RCC 7860 (cell line): ENCODE data around the gene AP3B1.

ENCODE experiments used
- DNase-seq: peaks from one replicate; pipeline ENCODE4 v3.0.0-alpha.2; 2015; ENCODE audit warnings: low spot score
- FAIRE-seq: peaks from 2 replicates; lab custom pipeline; 2012; peaks lifted over from hg19 to GRCh38; lab: Jason Lieb, UNC

AP3B1 gene

GRCh38 chr5:78289911-78290310, 4.6 kb downstream of the AP3B1 start:
- DNase-seq: no peak
- FAIRE-seq: no peak

- FAIRE-seq: no peak
- DNase-seq: peak; percentile 3
Observed at GRCh38 chr5:78288246-78288645, 6.3 kb downstream of the AP3B1 start.

- DNase-seq (peak; percentile 46), FAIRE-seq (peak; percentile 60)
Observed at GRCh38 chr5:78287833-78288232, 6.7 kb downstream of the AP3B1 start.

- no peak for FAIRE-seq
Observed at GRCh38 chr5:78287169-78287568, 7.3 kb downstream of the AP3B1 start.

GRCh38 chr5:78286290-78286689, 8.2 kb downstream of the AP3B1 start:
- DNase-seq (no peak), FAIRE-seq (no peak)

More at GRCh38 chr5:78287169-78287568, 7.3 kb downstream of the AP3B1 start:
- no peak for DNase-seq

- FAIRE-seq: no peak
- DNase-seq: no peak
Observed at GRCh38 chr5:78283802-78284201, 10.7 kb downstream of the AP3B1 start.

GRCh38 chr5:78283105-78283504, 11.4 kb downstream of the AP3B1 start:
- no peak for DNase-seq
- FAIRE-seq: no peak

- DNase-seq: no peak
- no peak for FAIRE-seq
Observed at GRCh38 chr5:78280261-78280660, 14.2 kb downstream of the AP3B1 start.

GRCh38 chr5:78279194-78279593, 15.3 kb downstream of the AP3B1 start:
- DNase-seq (no peak), FAIRE-seq (no peak)

- FAIRE-seq (no peak), DNase-seq (no peak)
Observed at GRCh38 chr5:78277715-78278114, 16.8 kb downstream of the AP3B1 start.

GRCh38 chr5:78275998-78276543, 18.4 kb downstream of the AP3B1 start:
- no peak for DNase-seq
- no peak for FAIRE-seq

- DNase-seq: no peak
- FAIRE-seq: no peak
Observed at GRCh38 chr5:78274540-78275197, 19.8 kb downstream of the AP3B1 start.

GRCh38 chr5:78273436-78273835, 21.1 kb downstream of the AP3B1 start:
- FAIRE-seq (no peak), DNase-seq (no peak)

- DNase-seq: no peak
- no peak for FAIRE-seq
Observed at GRCh38 chr5:78271766-78272165, 22.7 kb downstream of the AP3B1 start.

- FAIRE-seq (peak; percentile 17), DNase-seq (peak; percentile 5)
Observed at GRCh38 chr5:78269088-78269703, 25.3 kb downstream of the AP3B1 start.

- no peak for FAIRE-seq
- DNase-seq: no peak
Observed at GRCh38 chr5:78268356-78268755, 26.1 kb downstream of the AP3B1 start.

- no peak for FAIRE-seq
- no peak for DNase-seq
Observed at GRCh38 chr5:78265163-78265562, 29.3 kb downstream of the AP3B1 start.

GRCh38 chr5:78264600-78264999, 29.9 kb downstream of the AP3B1 start:
- DNase-seq (no peak), FAIRE-seq (no peak)

- DNase-seq: no peak
- FAIRE-seq: no peak
Observed at GRCh38 chr5:78260771-78261170, 33.7 kb downstream of the AP3B1 start.

GRCh38 chr5:78253201-78253600, 41.3 kb downstream of the AP3B1 start:
- FAIRE-seq: no peak
- no peak for DNase-seq

GRCh38 chr5:78252715-78253114, 41.8 kb downstream of the AP3B1 start:
- FAIRE-seq (no peak), DNase-seq (no peak)

- no peak for FAIRE-seq
Observed at GRCh38 chr5:78251663-78252284, 42.7 kb downstream of the AP3B1 start.

More at GRCh38 chr5:78251663-78252284, 42.7 kb downstream of the AP3B1 start:
- no peak for DNase-seq
